Right ventricle myocardium superior (tissue), 1 donor: Measurements from ENCODE around the gene ZNF585A. TPM values are rescaled to one million over a fixed set of nuclear protein-coding genes. Genes with fewer than 3 reads are reported as not detected.
"Not testable (repeated sequence)": the region's sequence is repeated elsewhere in the genome, so short reads cannot be mapped to it uniquely, and the experiment has no call there.

Experiments
- ATAC-seq: fragments of 200-7000 bp; cut with Tn5 transposase; one replicate; pipeline ENCODE4 v1.9.1; 2020; ENCODE audit warnings: mild to moderate bottlenecking; ENCODE audit not compliant: poor library complexity
- DNase-seq: peaks from one replicate; pipeline ENCODE4 v3.0.0-alpha.2; 2020
- intact Hi-C: fragments of 100-400 bp; cut with DNase I; formaldehyde crosslinking; loops from one replicate; pipeline ENCODE4 v1.11.2; 2022
- total RNA-seq: library from RNA; stranded (reverse); fragmentation: NEBNext Ultra II Directional; extraction: Animal tissue kit (Norgen Biotek cat#: 25700); gene quantifications from one replicate; pipeline ENCODE4 v1.2.1, GENCODE V29; 2021
- donor health status: DM: no; HTN: yes; CAD: no; lungs with severe emphysema.

Gene ZNF585A
- total RNA-seq, 1 donor from 2014 or later = 10.3 TPM

- DNase-seq, ATAC-seq, intact Hi-C loops: not testable (repeated sequence)
Measured at GRCh38 chr19:37111753-37112152, 60.7 kb downstream of the ZNF585A start.

GRCh38 chr19:37104135-37104534, 68.4 kb downstream of the ZNF585A start:
- DNase-seq, ATAC-seq, intact Hi-C loops: not testable (repeated sequence)

- intact Hi-C loops = no loop called here
- no peak for ATAC-seq
- DNase-seq = no peak
Measured at GRCh38 chr19:37098570-37098969, 73.9 kb downstream of the ZNF585A start.

GRCh38 chr19:37095859-37096258, 76.6 kb downstream of the ZNF585A start:
- ATAC-seq (no peak), DNase-seq (no peak)
- intact Hi-C loops = no loop called here

Other genes starting within 250 kb of the ZNF585A start
- gene ZNF420, start 94.3 kb downstream of the ZNF585A start, total RNA-seq = 8.5 TPM
- 10.2 TPM for gene ZNF585B, start 37.8 kb upstream of the ZNF585A start, total RNA-seq
- 9.9 TPM for gene ZNF383, start 45.5 kb upstream of the ZNF585A start, total RNA-seq
- gene ZNF527, start 198.4 kb upstream of the ZNF585A start, total RNA-seq = 7.2 TPM